Stimulated activated CD4-positive, alpha-beta T cell treated with anti-CD3 and anti-CD28 coated beads, Interleukin-12 subunit alpha, Interleukin-12 subunit beta, amount 100 ng/mL, for 24 hours (primary cell): ENCODE results near the gene OGFOD3.
"Not testable (repeated sequence)": the region's sequence is repeated elsewhere in the genome, so short reads cannot be mapped to it uniquely, and the experiment has no call there.

ENCODE experiments used
- DNase-seq, 2 experiments: peaks; one replicate each; pipeline ENCODE4 v3.0.0-alpha.2; 2020; ENCODE audit warnings: low read depth in 2 of 2

OGFOD3 gene

DNA sequence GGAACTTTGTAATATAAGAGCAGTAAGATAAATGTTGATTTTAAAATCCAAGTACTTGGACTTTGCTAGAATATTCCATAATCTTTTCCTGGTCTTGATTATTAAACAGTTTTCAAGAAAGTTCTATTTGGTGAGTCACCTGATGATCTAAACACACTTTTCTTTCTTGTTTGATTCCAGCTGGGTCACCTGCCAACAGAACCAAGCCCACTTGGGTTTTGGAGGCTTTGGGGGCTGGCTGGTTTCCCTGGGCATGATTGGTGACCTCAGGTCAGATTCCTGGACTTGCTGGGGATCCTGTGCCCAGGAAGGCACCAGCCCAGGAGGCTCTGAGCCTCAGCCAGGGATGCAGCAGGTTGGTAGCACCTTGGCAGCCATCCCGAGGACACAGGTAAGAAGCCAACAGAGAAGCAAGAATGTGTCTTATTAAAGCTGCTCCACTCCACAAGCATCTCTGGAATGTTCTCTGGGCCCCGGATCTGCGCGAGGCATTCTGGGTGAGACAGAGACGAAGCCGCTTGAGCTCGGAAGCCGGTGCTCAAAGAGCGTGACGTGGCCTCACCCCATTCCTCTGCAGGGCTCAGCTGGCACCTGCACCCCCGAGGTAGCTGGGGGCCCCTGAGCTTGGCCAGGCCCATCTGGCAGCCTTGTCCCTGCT is 62.5 kb downstream of the OGFOD3 start:
- DNase-seq: no peak

DNA sequence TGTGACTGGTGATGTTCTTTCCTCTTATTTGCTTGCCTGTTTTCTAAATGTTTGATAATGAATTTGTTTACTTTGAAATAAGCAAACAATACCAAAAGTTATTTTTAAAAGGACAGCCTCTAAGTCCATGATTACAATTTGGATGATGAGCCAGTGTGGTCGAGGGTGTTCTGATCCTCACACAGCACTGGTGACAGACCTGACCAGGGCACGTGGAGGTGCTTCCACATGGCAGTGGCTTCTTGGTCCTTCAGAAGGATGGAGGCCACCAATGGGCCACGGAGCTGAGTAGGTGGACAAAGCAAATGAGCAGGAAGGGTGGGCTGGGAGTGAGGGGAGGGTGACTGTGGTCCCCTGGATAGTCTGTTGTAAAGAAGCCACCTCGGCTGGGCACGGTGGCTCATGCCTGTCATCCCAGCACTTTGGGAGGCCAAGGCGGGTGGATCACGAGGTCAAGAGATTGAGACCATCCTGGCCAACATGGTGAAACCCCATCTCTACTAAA is 63.5 kb downstream of the OGFOD3 start:
- DNase-seq: no peak

DNA sequence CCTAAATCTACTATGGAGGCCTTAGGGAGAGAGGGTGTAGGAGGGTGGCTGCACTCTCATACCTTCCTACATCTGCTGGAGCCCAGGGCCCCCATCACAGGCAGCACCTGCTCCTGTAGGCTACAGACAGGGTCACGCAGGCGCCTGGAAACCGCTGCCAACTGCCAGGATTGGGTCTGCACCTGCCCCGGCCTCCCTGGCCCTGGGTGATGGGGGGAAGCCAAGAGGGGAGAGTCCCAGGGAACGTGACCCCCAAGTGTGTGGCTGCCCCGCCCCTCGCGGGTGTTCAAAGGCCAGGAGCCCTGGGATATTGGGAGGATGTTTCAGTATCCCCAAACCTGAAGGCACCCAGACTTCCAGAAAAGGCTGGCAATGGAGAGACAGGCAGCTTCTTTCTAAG is 64.9 kb downstream of the OGFOD3 start:
- DNase-seq: no peak

DNA sequence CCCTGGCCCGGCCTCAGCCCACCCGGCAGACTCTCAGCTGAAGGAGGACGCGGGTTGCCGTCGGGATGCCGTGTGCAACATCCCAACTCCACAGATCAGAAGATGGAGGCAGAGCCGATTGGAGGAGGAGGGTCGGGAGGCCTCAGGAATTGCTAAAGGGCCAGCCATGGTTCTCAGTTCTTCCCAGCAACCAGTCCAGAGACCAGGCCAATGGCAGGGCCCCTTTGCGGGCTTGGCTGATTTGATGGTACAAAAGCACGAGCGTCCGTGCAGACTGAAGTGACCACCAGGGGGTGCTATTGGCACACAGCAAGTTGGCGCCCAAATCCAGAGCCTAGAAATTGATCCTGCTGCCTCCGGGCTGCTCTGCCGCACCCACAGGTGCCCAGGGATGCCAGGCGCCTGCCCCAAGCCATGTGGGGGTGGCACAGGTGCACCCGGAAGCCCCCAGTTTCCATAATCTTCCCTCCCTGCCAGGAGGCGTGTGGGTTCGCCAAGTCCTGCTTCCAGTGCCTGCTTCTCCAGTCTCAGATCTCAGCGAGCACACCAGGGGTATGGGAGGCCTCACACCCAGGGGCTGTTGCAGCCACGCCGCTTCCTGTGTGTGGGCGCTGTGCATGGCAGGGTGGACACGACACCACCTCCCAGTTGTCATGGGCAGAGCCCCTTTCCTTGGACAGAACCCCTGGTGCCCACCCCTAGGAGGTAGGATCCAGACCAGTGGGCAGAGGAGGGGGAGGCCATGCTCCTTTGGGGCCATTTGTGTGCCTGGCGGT is 66.5 kb downstream of the OGFOD3 start:
- peak; percentile 65 to 80 for DNase-seq

DNA sequence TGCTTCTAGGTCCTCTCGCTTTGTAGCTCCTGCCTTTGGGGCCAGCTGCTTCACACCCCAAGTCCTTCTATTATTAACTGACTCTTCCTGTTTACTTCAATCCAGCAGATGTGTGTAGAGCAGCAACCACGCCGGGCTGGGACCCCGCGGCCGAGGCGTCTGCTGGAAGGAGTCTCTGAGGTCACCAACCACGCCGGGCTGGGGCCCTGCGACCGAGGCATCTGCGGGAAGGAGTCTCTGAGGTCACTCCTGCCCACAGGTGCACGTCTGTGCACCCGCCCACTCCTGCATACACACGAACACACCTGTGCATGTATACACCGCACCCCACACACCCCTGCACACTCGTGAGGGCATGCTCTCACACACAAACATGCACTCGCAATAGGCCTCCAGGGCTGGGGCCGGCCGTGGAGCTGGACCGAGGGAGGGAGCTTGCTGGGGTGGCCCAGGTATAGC is 67.1 kb downstream of the OGFOD3 start:
- no peak for DNase-seq

DNA sequence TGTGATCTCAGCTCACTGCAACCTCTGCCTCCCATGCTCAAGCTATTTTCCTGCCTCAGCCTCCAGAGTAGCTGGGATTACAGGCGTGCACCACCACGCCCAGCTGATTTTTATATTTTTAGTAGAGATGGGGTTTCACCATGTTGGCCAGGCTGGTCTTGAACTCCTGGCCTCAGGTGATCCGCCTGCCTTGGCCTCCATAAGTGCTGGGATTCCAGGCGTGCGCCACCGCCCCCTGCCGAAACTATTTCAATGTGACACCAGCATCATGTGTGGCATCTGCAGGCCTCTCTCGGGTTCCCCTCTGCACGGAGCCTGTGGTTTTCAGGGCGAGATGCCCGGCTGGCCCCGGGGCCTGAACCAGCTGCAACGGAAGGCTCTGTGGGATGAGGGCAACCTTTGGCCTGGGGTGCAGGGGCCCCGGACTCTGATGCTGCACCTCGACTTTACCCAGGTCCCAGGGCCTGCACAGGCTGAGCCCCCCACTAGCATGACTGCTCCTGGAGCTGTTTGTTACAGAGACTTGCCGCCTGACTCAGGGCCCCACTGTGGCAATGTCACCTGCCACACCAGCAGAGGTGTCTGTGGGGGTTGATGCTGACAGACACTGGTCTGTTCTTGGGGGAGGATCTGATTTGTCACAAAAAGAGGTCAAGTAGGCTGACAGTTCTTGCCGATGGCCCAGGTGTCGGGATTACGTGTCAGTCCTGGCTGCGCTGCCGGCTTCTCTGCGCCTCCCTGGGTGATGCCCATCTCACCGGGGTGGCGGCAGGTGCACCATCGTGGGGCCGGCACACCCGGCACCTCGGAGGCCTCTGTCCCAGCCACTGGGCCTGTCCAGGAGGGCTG is 68.0 kb downstream of the OGFOD3 start:
- peak in 1 of 2 experiments; percentile 45 for DNase-seq

DNA sequence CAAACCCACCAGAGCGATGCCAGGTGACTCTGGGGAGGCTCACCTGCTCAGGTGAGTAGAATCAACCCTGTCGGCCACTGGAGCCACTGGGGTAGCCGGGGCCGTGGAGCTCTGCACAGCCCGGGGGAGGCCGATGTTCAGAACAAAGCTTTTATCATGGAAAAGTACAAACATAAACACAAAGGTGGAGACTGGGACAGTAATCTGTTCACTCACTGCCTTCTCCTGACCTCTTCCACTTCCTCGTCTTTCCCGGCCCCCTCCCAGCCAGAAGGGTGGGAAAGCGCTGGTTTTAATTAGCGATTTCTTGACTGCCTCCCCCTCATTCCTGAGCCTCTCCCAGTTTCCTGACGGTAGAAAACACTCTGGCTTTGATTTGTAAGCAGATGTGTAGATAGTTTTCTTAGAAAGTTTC is 69.1 kb downstream of the OGFOD3 start:
- DNase-seq: no peak

DNA sequence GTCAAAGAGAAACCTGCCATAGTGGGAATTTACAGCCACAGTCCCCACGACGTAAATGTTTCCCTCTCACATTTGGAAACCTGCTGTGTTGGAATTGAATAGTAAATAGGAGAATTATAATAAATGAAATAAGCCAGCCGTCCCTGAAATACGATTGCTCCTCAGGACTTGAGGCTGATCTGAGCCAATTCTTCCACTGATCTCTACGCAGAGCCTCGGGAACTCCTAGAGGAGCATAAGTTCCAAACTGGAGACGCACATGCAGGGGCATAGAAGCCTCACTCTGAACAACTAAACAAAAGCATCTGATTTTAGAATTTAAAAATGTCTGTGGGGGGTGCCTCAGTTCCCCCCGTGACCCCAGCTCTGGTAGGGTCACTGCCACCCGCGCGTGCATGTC is 69.5 kb downstream of the OGFOD3 start:
- no peak for DNase-seq

DNA sequence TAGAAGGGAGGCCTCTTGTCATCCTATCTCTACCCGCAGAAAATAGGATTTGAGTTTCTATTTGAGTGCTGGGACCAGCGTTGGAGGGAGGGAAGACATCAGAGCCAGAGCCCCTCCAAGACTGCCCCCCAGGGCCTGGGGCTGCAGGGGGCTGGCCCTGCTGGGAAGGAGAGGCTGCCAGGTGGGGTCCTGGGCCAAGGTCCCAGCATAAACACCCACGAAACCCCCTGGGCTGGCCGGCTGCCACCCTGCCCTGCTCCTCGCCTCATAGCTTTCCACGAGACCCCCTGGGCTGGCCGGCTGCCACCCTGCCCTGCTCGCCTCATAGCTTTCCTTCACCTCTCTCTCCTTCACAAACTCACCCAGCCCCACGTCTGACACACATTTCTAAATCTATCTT is 70.0 kb downstream of the OGFOD3 start:
- no peak for DNase-seq

DNA sequence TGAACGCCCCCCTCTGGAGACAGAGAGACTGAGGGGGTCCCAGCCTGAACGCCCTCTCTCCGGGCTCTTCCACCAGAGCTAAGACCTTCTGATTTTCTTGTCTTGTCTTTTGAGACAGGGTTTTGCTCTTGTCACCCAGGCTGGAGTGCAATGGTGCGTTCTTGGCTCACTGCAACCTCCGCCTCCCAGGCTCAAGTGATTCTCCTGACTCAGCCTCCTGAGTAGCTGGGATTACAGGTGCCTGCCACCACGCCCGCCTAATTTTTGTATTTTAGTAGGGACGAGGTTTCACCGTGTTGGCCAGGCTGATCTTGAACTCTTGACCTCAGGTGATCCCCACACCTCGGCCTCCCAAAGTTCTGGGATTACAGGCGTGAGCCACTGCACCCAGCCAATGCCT is 70.4 kb downstream of the OGFOD3 start:
- not testable (repeated sequence) for DNase-seq

DNA sequence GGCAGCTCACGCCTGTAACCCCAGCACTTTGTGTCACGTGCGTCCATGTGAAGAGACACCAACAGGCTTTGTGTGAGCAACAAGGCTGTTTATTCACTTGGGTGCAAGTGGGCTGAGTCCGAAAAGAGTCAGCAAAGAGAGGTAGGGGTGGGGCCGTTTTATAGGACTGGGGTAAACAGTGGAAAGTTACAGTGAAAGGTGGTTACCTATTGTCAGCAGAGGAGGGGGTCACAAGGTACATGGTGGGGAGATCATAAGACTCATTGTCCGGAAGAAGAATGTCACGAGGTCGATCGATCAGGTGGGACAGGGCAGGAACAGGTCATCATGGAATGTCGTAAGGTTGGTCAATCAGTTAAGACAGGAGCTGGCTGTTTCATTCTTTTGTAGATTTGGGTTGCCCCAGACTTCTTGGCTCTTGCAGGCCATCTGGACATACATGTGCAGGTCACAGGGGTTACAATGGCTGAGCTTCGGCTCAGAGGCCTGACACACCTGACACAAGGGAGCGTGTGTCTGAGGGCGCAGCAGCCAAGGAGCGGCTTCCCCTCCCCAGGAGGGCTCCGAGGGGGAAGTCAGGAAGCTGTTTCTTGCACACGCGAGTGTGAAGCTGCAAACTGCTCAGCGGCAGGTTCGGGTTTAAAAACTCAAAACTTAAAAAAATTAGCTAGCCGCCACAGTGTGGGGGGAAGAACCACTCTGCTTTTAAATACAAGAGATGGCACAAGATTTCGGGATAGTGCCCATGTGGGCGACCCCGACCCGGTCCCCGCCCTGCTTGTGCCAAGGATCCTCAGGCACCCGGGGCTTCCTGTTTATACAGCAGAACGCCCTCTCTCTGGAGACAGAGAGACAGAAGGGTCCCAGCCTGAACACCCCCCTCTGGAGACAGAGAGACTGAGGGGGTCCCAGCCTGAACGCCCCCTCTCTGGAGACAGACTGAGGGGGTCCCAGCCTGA is 71.8 kb downstream of the OGFOD3 start:
- no peak for DNase-seq

DNA sequence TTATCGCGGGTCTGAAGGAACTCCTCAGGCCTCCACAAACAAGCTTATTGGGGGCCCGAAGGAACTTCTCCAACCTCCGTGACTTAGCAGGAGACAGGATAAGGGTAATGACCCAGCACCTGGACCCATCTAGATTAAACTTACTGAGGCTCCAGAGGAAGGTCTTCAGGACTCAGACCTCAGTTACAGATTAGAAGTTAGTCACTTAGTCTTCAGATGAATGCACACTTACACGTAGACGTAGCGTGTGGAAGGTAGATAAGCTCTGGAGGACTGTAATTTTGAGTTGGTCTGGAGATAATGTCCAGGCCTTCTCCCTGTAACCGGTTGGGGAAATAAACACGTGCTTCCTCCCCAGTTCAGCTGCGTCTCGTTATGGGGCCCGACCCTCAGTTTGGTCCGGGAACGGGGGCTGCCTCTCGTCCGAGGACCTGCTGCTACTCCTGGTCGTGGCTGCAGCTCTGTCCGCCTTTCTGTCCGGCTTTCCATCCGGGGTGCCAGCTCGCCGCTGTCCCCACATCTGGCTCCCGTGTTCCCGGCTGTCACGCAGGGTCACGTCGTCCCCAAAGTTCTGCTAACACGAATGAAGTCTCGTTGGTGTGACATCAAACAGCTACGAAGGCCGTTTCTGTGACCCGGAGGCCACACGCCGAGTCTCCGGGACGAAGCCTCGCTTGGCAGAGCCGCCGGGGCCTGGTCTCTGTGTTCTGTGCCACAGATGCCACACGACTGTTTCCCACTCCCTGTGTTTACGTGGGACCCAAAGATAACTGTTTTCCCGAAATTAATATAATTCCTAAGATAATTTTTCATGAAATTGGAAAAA is 73.0 kb downstream of the OGFOD3 start:
- no peak for DNase-seq

DNA sequence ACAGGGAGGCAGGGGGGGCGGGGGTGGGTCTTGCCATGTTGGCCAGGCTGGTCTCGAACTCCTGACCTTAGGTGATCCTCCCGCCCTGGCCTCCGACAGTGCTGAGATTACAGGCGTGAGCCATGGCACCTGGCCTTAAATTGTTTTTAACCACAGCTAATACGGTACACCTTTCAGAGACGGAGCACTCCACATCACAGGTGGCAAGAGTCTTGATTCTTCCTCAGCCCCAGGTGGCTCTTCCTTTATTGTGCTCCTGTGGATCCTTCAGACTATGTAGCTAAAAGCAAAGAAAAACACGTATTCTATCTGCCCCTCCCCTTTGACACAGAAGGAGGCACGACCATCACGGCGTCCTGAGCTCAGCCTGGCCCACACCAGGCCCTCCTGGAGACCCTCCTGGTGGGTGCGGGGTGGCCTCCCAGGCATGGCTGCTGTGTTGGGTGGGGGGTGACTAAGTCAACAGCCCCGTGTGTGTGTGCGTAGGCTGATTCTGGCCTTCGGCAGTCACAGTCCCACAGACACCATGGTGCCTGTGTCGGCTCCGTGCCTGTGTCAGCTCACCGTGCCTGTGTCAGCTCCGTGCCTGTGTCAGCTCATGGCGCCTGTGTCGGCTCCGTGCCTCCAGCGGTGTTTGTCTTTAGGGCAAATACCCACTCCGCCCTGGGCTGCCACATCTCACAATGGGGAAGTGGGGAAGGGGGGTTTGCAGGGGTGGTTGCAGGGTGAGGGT is 74.0 kb downstream of the OGFOD3 start:
- no peak for DNase-seq

DNA sequence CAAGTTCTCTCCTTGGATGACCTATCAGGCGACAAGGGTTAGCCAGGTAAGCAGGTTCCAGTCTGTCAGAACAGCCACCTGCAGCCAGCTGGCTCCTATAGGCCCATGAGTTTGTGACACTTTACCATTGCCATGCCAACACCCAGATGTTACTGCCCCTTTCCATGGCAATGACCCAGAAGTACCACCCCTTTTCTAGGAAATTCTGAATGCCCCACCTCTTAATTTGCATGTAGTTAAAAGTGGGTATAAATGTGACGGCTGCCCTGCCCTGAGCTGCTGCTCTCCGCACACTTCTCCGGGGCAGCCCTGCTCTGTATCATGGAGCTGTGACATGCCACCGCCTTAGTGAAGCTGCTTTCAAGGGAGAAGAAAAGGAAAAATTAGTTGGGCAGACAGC is 74.8 kb downstream of the OGFOD3 start:
- DNase-seq: no peak

DNA sequence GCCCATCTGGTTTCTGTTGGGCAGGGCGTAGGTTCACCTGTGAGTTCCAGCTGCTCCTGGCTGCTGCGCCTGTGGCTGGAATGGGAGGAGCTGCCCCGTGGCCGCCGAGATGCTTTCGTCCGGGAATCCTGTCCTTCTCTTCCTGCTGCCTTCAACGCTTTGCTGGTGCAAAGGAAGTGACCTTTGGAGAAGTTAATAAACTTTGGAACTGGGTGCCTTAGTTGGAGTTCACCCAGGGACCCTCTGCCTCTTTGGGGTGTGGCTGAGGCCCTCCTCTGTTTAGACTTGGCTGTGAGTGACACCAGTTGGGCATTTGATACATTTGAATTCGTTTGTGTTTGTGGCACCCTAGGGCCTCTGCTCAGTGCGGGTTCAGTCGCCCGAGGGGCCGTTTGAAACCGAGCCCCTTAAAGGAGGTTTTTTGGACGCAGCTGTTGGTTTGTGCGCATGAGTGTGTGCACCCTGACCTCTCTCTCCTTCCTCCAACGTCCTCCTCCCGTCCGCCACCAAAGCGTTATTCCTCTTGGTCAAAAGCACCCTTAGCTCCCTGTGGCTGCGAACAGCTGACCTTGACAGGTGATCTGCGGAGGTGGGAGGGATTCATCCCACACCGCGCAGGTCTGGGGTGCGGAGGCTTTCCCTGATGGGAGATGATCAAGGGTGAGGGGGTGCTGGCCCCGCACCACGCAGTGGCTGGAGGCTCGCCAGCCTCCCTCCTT is 75.9 kb downstream of the OGFOD3 start:
- DNase-seq: no peak

DNA sequence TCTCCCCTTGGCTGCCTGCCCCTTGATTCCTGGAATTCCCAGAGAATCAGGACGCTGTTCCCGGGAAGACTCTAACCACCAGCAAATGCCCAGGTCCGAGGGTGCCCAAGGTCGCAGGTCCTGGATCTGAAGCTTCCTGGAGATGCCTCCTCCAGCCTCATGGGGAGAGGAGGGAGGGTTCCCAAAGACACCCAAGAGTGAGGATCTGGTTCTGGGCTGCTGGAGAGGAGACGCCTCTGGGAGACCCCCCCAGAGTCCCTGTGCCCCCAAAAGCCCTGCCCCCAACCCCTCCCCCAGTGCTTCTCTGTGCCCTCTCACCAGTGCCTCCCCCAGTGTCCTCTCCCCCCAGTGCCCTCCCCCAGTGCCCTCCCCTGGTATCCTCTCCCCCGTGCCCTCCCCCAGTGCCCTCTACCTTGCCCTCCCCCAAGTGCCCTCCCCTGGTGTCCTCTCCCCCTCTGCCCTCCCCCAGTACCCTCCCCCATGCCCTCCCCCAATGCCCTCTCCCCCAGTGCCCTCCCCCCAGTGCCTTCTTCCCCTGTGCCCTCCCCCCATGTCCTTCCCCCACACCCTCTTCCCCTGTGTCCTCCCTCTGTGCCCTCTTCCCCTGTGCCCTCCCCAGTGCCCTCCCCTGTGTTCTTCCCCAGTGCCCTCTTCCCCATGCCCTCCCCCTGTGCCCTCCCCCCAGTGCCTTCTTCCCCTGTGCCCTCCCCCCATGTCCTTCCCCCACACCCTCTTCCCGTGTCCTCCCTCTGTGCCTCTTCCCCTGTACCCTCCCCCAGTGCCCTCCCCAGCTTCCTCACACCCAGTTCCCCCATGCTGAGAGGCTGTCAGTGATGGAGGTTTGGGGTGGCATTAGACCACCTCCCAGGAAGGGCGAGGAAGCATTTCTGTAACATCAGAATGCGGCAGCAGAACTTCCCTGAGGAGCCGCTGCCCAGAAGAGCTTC is 78.5 kb downstream of the OGFOD3 start:
- no peak for DNase-seq
